Stimulated activated memory B cell treated with anti-CD40 and anti-IgM and Interleukin-4, amounts not matched to agents 10 μg/mL and 1 μg/mL and 100 μg/mL, for 72 hours (primary cell): ENCODE results near the gene TTC28.

Experiments
- ATAC-seq: fragments of 150-1000 bp; cut with Tn5 transposase; 2 replicates; pipeline ENCODE4 v1.10.0; 2021
- H3K27ac Mint-ChIP-seq: one replicate; pipeline ENCODE4 v1.8.0; 2022; ENCODE audit warnings: mild to moderate bottlenecking, mixed read lengths
- H3K27me3 Mint-ChIP-seq: one replicate; pipeline ENCODE4 v1.8.0; 2022; ENCODE audit warnings: mixed read lengths
- H3K36me3 Mint-ChIP-seq: one replicate; pipeline ENCODE4 v1.8.0; 2022; ENCODE audit warnings: mixed read lengths
- H3K4me1 Mint-ChIP-seq: one replicate; pipeline ENCODE4 v1.8.0; 2022; ENCODE audit warnings: mixed read lengths
- H3K4me3 Mint-ChIP-seq: one replicate; pipeline ENCODE4 v1.8.0; 2022; ENCODE audit warnings: mild to moderate bottlenecking, moderate library complexity, mixed read lengths
- H3K9me3 Mint-ChIP-seq: one replicate; pipeline ENCODE4 v1.8.0; 2022; ENCODE audit warnings: mixed read lengths

Gene TTC28

GRCh38 chr22:28351476-28351875, 328.2 kb downstream of the TTC28 start:
- Mint-ChIP-seq H3K4me3 (no peak overlapping the region), H3K36me3 (no peaks in the 10 kb centered on the region), H3K27ac (no peak overlapping the region), H3K4me1 (no peaks in the 10 kb centered on the region), H3K27me3 (peaks cover 11% of the 10 kb centered on the region), H3K9me3 (peaks cover 3% of the 10 kb centered on the region)
- no peak for ATAC-seq

DNA sequence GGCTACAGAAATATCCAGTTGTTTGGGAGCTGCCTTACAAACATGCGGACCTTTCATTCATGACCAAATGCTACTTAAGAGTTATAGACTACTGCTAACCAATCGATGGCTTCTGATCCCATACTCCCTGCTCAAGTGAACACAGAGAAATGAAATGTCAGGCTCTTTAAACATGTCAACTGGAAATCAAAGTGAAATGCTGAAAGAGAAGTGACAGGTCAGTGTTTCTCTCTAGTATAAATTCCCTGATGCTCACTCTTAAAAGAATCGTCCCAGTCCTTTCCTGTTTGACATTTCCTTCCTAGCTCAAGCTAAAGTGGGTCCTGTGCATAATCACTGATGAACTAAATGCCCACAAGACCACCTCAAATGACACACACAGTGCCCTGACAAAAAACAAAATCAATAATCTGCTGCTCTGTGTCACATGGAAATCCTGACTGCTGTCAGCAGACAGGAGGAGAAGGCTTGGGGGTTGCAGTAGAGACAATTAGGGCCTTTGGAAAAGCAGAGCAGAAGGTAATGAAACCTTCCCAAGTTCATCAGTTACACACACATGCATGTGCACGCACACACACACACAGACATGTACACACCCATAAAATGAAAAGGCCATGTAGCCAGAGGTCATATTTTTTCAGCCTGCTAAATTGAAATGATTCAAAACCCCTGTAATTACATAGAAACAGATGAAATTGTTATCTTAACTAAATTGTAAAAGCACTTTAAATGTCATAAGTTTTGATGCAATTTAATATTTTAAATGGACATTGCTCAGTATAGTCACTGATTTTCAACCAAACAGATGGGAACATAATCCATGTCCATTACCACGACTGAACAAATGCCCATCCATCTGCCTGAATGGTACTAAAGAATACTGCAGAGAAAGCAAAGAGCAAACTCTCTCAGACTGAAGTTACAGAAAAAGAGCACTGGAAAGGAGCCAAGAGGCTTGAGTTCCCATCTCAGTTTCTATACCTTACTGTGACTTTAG, 330.7 kb downstream of the TTC28 start:
- Mint-ChIP-seq H3K27me3 (peaks cover 20% of the 10 kb centered on the region), H3K9me3 (peaks cover 3% of the 10 kb centered on the region), H3K4me1 (no peaks in the 10 kb centered on the region), H3K4me3 (no peak overlapping the region), H3K27ac (no peak overlapping the region), H3K36me3 (no peaks in the 10 kb centered on the region)
- ATAC-seq, result no peak

DNA sequence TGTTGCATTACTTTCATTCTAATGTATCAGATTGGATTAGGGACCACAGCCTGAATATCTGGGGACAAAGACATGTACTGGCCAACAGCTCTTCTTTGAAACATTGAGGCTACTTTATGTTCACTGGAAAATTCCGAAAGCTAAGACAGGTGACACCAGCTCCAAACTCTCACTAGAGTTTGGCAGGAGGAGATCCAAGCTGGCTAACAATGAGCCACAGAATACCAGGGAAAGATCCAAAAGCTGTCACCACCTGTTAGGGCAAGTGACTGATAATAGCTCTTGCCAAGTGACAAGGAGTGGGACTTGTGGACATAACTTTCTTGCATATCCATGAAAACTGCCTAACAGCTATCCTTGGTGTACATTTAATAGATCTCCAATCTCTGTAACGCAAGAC, 333.3 kb downstream of the TTC28 start:
- Mint-ChIP-seq H3K36me3 (no peaks in the 10 kb centered on the region), H3K4me3 (no peak overlapping the region), H3K9me3 (peaks cover 3% of the 10 kb centered on the region), H3K27me3 (peaks cover 9% of the 10 kb centered on the region), H3K4me1 (no peaks in the 10 kb centered on the region), H3K27ac (no peak overlapping the region)
- ATAC-seq, result no peak

GRCh38 chr22:28344918-28345703, 334.5 kb downstream of the TTC28 start:
- ATAC-seq, result no peak

GRCh38 chr22:28341001-28341400, 338.6 kb downstream of the TTC28 start:
- peaks cover 41% of the 10 kb centered on the region for H3K27me3 Mint-ChIP-seq
- H3K36me3 Mint-ChIP-seq, result no peaks in the 10 kb centered on the region
- no peak overlapping the region for H3K4me3 Mint-ChIP-seq

More at GRCh38 chr22:28344918-28345703, 334.5 kb downstream of the TTC28 start:
- no peaks in the 10 kb centered on the region for H3K36me3 Mint-ChIP-seq
- H3K27me3 Mint-ChIP-seq, result peaks cover 20% of the 10 kb centered on the region
- no peak overlapping the region for H3K27ac Mint-ChIP-seq
- no peaks in the 10 kb centered on the region for H3K4me1 Mint-ChIP-seq
- H3K4me3 Mint-ChIP-seq, result no peak overlapping the region
- H3K9me3 Mint-ChIP-seq, result peaks cover 3% of the 10 kb centered on the region

GRCh38 chr22:28333088-28333487, 346.6 kb downstream of the TTC28 start:
- Mint-ChIP-seq H3K36me3 (no peaks in the 10 kb centered on the region), H3K4me3 (no peak overlapping the region), H3K27ac (no peak overlapping the region), H3K4me1 (no peaks in the 10 kb centered on the region), H3K9me3 (no peaks in the 10 kb centered on the region), H3K27me3 (peaks cover 1% of the 10 kb centered on the region)
- ATAC-seq, result no peak

More at GRCh38 chr22:28341001-28341400, 338.6 kb downstream of the TTC28 start:
- no peak overlapping the region for H3K27ac Mint-ChIP-seq
- no peaks in the 10 kb centered on the region for H3K4me1 Mint-ChIP-seq
- no peak for ATAC-seq
- H3K9me3 Mint-ChIP-seq, result no peaks in the 10 kb centered on the region

GRCh38 chr22:28332410-28332809, 347.2 kb downstream of the TTC28 start:
- H3K4me1 Mint-ChIP-seq, result no peaks in the 10 kb centered on the region
- ATAC-seq, result no peak
- no peaks in the 10 kb centered on the region for H3K27me3 Mint-ChIP-seq
- no peak overlapping the region for H3K4me3 Mint-ChIP-seq
- no peaks in the 10 kb centered on the region for H3K9me3 Mint-ChIP-seq
- H3K36me3 Mint-ChIP-seq, result no peaks in the 10 kb centered on the region
- no peak overlapping the region for H3K27ac Mint-ChIP-seq

DNA sequence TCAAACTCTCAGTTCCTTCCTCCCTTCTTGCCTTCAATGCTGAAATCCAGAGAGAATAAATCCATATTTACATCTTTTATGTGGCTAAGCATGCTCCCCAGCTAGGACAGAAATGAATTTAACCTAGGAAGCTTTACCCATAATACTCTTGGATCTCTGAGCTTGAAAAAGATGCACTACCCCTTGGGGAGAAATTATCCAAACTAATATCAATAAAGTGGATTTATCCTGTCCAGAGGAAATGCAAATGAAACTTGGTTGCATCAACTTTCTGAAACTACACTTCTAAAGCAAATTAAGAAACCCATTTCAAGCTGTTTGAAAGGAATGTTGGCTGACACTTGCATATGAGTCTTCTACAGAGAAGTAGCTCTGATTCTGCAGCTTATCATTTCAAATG, 347.9 kb downstream of the TTC28 start:
- H3K9me3 Mint-ChIP-seq, result no peaks in the 10 kb centered on the region
- no peaks in the 10 kb centered on the region for H3K4me1 Mint-ChIP-seq
- no peak overlapping the region for H3K27ac Mint-ChIP-seq
- no peak overlapping the region for H3K4me3 Mint-ChIP-seq
- no peaks in the 10 kb centered on the region for H3K36me3 Mint-ChIP-seq
- no peaks in the 10 kb centered on the region for H3K27me3 Mint-ChIP-seq
- ATAC-seq, result no peak

- Mint-ChIP-seq H3K27ac (no peak overlapping the region), H3K4me1 (no peaks in the 10 kb centered on the region), H3K27me3 (peaks cover 4% of the 10 kb centered on the region), H3K4me3 (no peak overlapping the region), H3K36me3 (no peaks in the 10 kb centered on the region), H3K9me3 (no peaks in the 10 kb centered on the region)
- no peak for ATAC-seq
These were observed 350.2 kb downstream of the TTC28 start for GRCh38 chr22:28329186-28330073.

DNA sequence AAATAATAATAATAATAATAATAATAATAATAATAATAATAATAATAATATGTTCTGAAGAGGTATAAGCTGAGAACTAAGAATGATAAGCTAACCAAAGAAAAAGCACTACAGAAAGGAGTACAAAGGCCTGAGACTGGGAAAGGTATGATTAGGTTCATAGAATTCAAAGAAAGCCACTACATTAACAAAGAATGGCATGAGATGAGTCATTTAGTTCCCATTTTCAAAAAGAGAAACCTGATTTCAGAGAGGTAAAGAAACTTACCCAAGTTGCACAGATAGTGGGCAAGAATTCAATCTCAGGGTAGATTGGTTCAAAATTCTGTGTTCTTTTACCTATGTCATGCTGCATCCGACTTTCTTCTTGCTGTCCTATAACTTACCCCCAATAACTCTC, 350.9 kb downstream of the TTC28 start:
- no peaks in the 10 kb centered on the region for H3K9me3 Mint-ChIP-seq
- no peak overlapping the region for H3K27ac Mint-ChIP-seq
- no peaks in the 10 kb centered on the region for H3K36me3 Mint-ChIP-seq
- no peak for ATAC-seq
- no peak overlapping the region for H3K4me3 Mint-ChIP-seq
- H3K27me3 Mint-ChIP-seq, result peaks cover 11% of the 10 kb centered on the region
- no peaks in the 10 kb centered on the region for H3K4me1 Mint-ChIP-seq

DNA sequence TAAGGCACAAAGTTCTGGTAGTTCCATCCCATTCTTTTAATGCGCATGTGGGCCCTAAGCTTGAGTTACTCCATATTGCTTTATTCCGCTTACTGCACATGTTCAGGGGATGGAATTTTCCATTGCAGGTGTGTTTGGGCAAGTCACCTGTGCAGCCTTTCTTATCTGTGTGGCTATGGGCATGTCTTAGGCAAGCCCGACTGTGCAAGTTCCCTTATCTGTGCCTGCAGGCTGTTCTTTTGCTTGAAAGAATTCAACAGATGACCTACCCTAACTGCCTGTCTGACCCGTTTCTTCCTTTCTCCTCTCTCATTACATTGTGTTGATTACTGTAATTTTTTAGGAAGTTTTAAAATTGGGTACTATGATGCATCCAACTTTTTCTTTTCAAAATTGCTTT, 363.6 kb downstream of the TTC28 start:
- no peak overlapping the region for H3K27ac Mint-ChIP-seq
- no peaks in the 10 kb centered on the region for H3K36me3 Mint-ChIP-seq
- no peaks in the 10 kb centered on the region for H3K4me1 Mint-ChIP-seq
- no peaks in the 10 kb centered on the region for H3K27me3 Mint-ChIP-seq
- H3K9me3 Mint-ChIP-seq, result peaks cover 9% of the 10 kb centered on the region
- H3K4me3 Mint-ChIP-seq, result no peak overlapping the region
- no peak for ATAC-seq

GRCh38 chr22:28314959-28315358, 364.7 kb downstream of the TTC28 start:
- peaks cover 9% of the 10 kb centered on the region for H3K9me3 Mint-ChIP-seq
- ATAC-seq, result no peak
- no peak overlapping the region for H3K27ac Mint-ChIP-seq
- no peaks in the 10 kb centered on the region for H3K27me3 Mint-ChIP-seq
- H3K4me1 Mint-ChIP-seq, result no peaks in the 10 kb centered on the region
- H3K36me3 Mint-ChIP-seq, result no peaks in the 10 kb centered on the region
- no peak overlapping the region for H3K4me3 Mint-ChIP-seq

- no peaks in the 10 kb centered on the region for H3K27me3 Mint-ChIP-seq
- H3K4me1 Mint-ChIP-seq, result no peaks in the 10 kb centered on the region
- no peak for ATAC-seq
- H3K27ac Mint-ChIP-seq, result no peak overlapping the region
- H3K4me3 Mint-ChIP-seq, result no peak overlapping the region
- peaks cover 9% of the 10 kb centered on the region for H3K9me3 Mint-ChIP-seq
- no peaks in the 10 kb centered on the region for H3K36me3 Mint-ChIP-seq
These were observed 369.3 kb downstream of the TTC28 start for GRCh38 chr22:28310299-28310698.

GRCh38 chr22:28299753-28300152, 379.9 kb downstream of the TTC28 start:
- no peak overlapping the region for H3K27ac Mint-ChIP-seq
- H3K27me3 Mint-ChIP-seq, result no peaks in the 10 kb centered on the region
- H3K9me3 Mint-ChIP-seq, result no peaks in the 10 kb centered on the region
- H3K4me1 Mint-ChIP-seq, result no peaks in the 10 kb centered on the region
- no peaks in the 10 kb centered on the region for H3K36me3 Mint-ChIP-seq
- H3K4me3 Mint-ChIP-seq, result no peak overlapping the region
- no peak for ATAC-seq

- no peaks in the 10 kb centered on the region for H3K27me3 Mint-ChIP-seq
- H3K9me3 Mint-ChIP-seq, result no peaks in the 10 kb centered on the region
- ATAC-seq, result no peak
- H3K36me3 Mint-ChIP-seq, result no peaks in the 10 kb centered on the region
- H3K4me3 Mint-ChIP-seq, result no peak overlapping the region
- no peaks in the 10 kb centered on the region for H3K4me1 Mint-ChIP-seq
- H3K27ac Mint-ChIP-seq, result no peak overlapping the region
These were observed 380.3 kb downstream of the TTC28 start for GRCh38 chr22:28299309-28299708.
